ENCODE data around the gene NPEPPS.

The NPEPPS gene

GRCh38 chr17:47628014-47628566 is 97.2 kb downstream of the NPEPPS start:
- DNase-seq (ENCODE audit: low read depth in 3 of 3), result no peak

- no peak for DNase-seq (ENCODE audit: low read depth in 3 of 3)
Measured at GRCh38 chr17:47629826-47630225, 98.9 kb downstream of the NPEPPS start.

- no peak for DNase-seq (ENCODE audit: low read depth in 3 of 3)
Measured at GRCh38 chr17:47630614-47631013, 99.7 kb downstream of the NPEPPS start.

GRCh38 chr17:47632991-47633390 is 102.1 kb downstream of the NPEPPS start:
- no peak for DNase-seq (ENCODE audit: low read depth in 3 of 3)

GRCh38 chr17:47633996-47634395 is 103.1 kb downstream of the NPEPPS start:
- DNase-seq (ENCODE audit: low read depth in 3 of 3), result no peak

GRCh38 chr17:47634870-47635269 is 104.0 kb downstream of the NPEPPS start:
- DNase-seq (ENCODE audit: low read depth in 3 of 3), result no peak

- no peak for DNase-seq (ENCODE audit: low read depth in 3 of 3)
Measured at GRCh38 chr17:47635734-47636133, 104.8 kb downstream of the NPEPPS start.

GRCh38 chr17:47636273-47637030 is 105.5 kb downstream of the NPEPPS start:
- DNase-seq (ENCODE audit: low read depth in 3 of 3), result no peak

GRCh38 chr17:47638903-47639302 is 108.0 kb downstream of the NPEPPS start:
- no peak for DNase-seq (ENCODE audit: low read depth in 3 of 3)

GRCh38 chr17:47640076-47640475 is 109.2 kb downstream of the NPEPPS start:
- DNase-seq (ENCODE audit: low read depth in 3 of 3), result no peak

GRCh38 chr17:47641202-47641601 is 110.3 kb downstream of the NPEPPS start:
- no peak for DNase-seq (ENCODE audit: low read depth in 3 of 3)

- no peak for DNase-seq (ENCODE audit: low read depth in 3 of 3)
Measured at GRCh38 chr17:47643116-47643515, 112.2 kb downstream of the NPEPPS start.

- DNase-seq (ENCODE audit: low read depth in 3 of 3), result no peak
Measured at GRCh38 chr17:47644324-47644723, 113.4 kb downstream of the NPEPPS start.

- peak; percentile 95 to 98 (median 96) for DNase-seq (ENCODE audit: low read depth in 3 of 3)
Measured at GRCh38 chr17:47649153-47649971, 118.5 kb downstream of the NPEPPS start, which contains the start of gene KPNB1. Gene KPNB1 (plus strand): TSS chr17:47649919. CDS start chr17:47650245, 326 bp downstream.

GRCh38 chr17:47649972-47650524 is 119.1 kb downstream of the NPEPPS start:
- DNase-seq (ENCODE audit: low read depth in 3 of 3), result no peak

- peak; percentile 88 to 96 (median 90) for DNase-seq (ENCODE audit: low read depth in 3 of 3)
Measured at GRCh38 chr17:47650525-47651522, 119.9 kb downstream of the NPEPPS start.

- DNase-seq (ENCODE audit: low read depth in 3 of 3), result no peak
Measured at GRCh38 chr17:47651704-47652103, 120.8 kb downstream of the NPEPPS start.

GRCh38 chr17:47652570-47652969 is 121.7 kb downstream of the NPEPPS start:
- DNase-seq (ENCODE audit: low read depth in 3 of 3), result no peak

GRCh38 chr17:47653442-47653841 is 122.5 kb downstream of the NPEPPS start:
- DNase-seq (ENCODE audit: low read depth in 3 of 3), result no peak

GRCh38 chr17:47654991-47655390 is 124.1 kb downstream of the NPEPPS start:
- DNase-seq (ENCODE audit: low read depth in 3 of 3), result no peak

- DNase-seq (ENCODE audit: low read depth in 3 of 3), result no peak
Measured at GRCh38 chr17:47660064-47660492, 129.2 kb downstream of the NPEPPS start.

Data from stimulated activated CD4-positive, alpha-beta T cell treated with anti-CD3 and anti-CD28 coated beads, TNF-alpha, amount 100 ng/mL, for 24 hours (primary cell).